ENCODE results near the gene ETNK2.
A peak's percentile ranks its signal among the peaks of the same experiment; 100 is the strongest.

Gene ETNK2

DNA sequence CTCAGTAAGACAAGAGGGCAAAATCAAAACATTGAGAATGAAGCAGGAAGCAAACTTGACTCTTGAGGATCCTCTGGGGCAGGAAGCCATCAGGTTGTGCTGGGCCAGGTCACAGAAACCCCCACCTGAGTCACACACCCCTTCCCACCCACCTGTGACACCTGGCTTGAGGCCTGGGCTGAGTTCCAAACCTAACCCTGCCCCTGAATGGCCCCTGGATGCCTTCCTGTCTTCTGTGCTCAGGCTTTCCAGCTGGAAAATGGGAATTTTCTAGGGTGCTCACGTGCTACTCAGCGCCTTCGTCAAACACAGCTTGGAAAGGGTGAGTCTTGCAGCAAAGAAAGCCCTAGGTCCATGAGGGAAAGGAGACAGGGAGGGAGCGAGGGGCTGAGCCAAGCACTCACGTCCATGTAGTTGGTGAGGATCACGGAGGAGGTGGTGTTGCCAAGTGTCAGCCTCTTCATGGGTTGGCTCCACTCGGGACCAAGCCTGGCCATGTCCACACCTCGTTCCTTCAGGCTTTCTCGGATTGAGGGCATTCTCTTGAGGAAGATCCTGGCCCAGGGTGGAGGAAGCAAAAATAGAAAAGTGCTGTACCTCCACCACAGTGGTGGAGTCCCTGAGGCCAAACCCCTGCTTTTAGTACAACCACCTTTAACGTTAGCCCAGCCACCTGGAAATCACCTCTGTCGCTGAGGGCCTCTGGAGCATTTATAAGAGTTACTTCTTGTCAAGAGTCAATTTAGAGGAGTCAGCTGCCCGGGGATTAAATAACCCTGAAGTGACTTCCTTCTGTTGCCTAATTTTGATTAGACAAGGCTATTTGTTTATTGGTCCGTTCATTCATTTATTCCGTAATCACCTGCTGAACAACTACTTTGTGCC is 10.0 kb upstream of the ETNK2 start:
- TF ChIP-seq SUZ12 (IDR thresholded peaks at IDR 0.05; ENCODE audit: extremely low read depth, insufficient read depth, insufficient read length) (no peak), YY1 (IDR thresholded peaks at IDR 0.05; ENCODE audit: insufficient read depth, insufficient read length) (no peak), ZNF274 (IDR thresholded peaks at IDR 0.05; ENCODE audit: low read depth, low read length) (no peak)
- H3K9me3 ChIP-seq (ENCODE audit: insufficient read depth, low read length) = no peaks in the 10 kb centered on the region
- H3K4me1 ChIP-seq (ENCODE audit: insufficient read depth, insufficient read length) = no peaks in the 10 kb centered on the region
- H3K27me3 ChIP-seq (ENCODE audit: insufficient read depth, insufficient read length) = no peaks in the 10 kb centered on the region
- no peaks in the 10 kb centered on the region for H3K36me3 ChIP-seq (ENCODE audit: insufficient read depth, insufficient read length, low read length)
- H3K9ac ChIP-seq (ENCODE audit: insufficient read length, low read depth) = no peak overlapping the region
- DNase-seq (ENCODE audit: low read depth, low spot score) = no peak
- no peak overlapping the region for H3K4me3 ChIP-seq (ENCODE audit: insufficient read length, low read depth)

DNA sequence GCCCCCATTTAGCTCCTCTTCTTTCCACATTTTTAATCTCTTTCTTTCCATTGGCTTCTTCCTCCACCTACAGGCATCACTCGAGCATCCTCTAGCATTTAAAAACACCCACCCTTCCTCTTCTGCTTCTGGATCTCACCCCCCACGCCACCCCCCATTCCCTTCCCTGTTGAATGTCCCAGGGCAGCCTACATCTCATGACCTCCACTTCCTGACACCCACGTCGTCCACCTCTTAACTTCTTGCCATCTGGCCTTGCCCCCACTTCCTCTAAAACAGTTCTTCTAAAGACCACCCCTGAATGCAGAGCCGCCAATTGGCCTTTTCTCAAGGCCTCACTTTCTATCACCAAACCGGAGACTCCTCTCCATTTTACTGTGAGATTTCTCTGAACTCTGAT is 6.1 kb upstream of the ETNK2 start:
- no peaks in the 10 kb centered on the region for H3K4me1 ChIP-seq (ENCODE audit: insufficient read depth, insufficient read length)
- TF ChIP-seq YY1 (IDR thresholded peaks at IDR 0.05; ENCODE audit: insufficient read depth, insufficient read length) = no peak
- no peak for TF ChIP-seq SUZ12 (IDR thresholded peaks at IDR 0.05; ENCODE audit: extremely low read depth, insufficient read depth, insufficient read length)
- no peak for TF ChIP-seq ZNF274 (IDR thresholded peaks at IDR 0.05; ENCODE audit: low read depth, low read length)
- no peak overlapping the region for H3K4me3 ChIP-seq (ENCODE audit: insufficient read length, low read depth)
- no peaks in the 10 kb centered on the region for H3K36me3 ChIP-seq (ENCODE audit: insufficient read depth, insufficient read length, low read length)
- DNase-seq (ENCODE audit: low read depth, low spot score) = no peak
- no peak overlapping the region for H3K9ac ChIP-seq (ENCODE audit: insufficient read length, low read depth)
- H3K9me3 ChIP-seq (ENCODE audit: insufficient read depth, low read length) = no peaks in the 10 kb centered on the region
- H3K27me3 ChIP-seq (ENCODE audit: insufficient read depth, insufficient read length) = no peaks in the 10 kb centered on the region

DNA sequence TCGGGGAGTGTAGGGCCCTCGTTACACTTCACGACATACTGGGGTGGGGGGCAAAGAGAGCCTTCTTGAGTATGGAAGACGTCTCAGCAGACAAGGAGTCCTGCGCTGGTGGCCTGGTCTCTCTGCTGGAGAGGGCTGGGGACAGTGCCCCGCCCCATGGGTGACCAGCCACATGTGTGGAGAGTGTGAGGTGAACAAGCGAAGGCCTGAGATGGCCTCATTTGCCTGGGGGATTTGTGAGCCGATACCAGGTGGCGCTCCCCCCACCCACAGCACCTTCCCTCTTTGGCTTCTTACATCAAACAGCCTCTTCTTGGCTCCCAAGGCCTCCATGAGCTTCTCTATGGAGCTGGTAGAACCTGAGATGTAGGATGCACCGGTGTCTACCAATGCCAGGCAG is 4.0 kb upstream of the ETNK2 start:
- Histone ChIP-seq H3K9me3 (ENCODE audit: insufficient read depth, low read length) (no peaks in the 10 kb centered on the region), H3K27me3 (ENCODE audit: insufficient read depth, insufficient read length) (no peaks in the 10 kb centered on the region), H3K4me3 (ENCODE audit: insufficient read length, low read depth) (no peak overlapping the region), H3K36me3 (ENCODE audit: insufficient read depth, insufficient read length, low read length) (no peaks in the 10 kb centered on the region), H3K4me1 (ENCODE audit: insufficient read depth, insufficient read length) (peaks cover 5% of the 10 kb centered on the region), H3K9ac (ENCODE audit: insufficient read length, low read depth) (no peak overlapping the region)
- DNase-seq (ENCODE audit: low read depth, low spot score) = no peak
- TF ChIP-seq ZNF274 (IDR thresholded peaks at IDR 0.05; ENCODE audit: low read depth, low read length) = no peak
- no peak for TF ChIP-seq YY1 (IDR thresholded peaks at IDR 0.05; ENCODE audit: insufficient read depth, insufficient read length)
- no peak for TF ChIP-seq SUZ12 (IDR thresholded peaks at IDR 0.05; ENCODE audit: extremely low read depth, insufficient read depth, insufficient read length)

DNA sequence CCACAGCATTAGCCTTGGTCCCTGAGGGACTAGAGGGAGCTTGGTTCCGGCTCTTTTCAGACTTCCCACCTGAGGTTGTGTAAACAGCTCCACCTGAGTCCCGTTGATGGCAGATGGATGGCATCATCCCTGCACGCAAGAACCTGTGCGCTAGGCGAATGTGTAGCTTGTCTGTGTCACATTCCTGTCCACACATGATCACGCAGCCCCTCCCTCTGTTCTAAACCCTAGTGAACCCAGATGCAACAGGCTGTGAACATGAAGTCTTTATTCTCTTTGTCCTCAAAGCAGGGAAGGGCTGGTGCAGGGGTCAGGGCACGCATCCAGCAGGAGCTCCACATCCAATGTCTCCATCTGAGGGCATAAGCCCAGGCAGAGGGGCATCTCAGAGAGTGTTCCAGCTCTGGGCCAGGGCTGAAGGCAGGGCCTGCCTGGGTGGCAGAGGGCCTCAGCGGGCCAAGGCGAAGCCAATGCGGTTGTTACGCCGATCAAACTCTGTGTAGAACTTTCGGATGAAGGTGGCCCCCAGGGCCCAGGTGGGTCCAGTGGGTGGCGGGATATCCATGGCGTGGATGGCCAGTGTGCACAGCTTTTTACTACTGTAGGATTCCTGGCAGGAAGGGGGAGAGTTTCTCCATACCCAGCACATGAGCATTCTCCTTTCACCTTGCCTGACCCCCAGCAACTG is 2.9 kb upstream of the ETNK2 start:
- Histone ChIP-seq H3K9ac (ENCODE audit: insufficient read length, low read depth) (no peak overlapping the region), H3K4me1 (ENCODE audit: insufficient read depth, insufficient read length) (peaks cover 12% of the 10 kb centered on the region), H3K9me3 (ENCODE audit: insufficient read depth, low read length) (no peaks in the 10 kb centered on the region), H3K27me3 (ENCODE audit: insufficient read depth, insufficient read length) (no peaks in the 10 kb centered on the region), H3K4me3 (ENCODE audit: insufficient read length, low read depth) (no peak overlapping the region), H3K36me3 (ENCODE audit: insufficient read depth, insufficient read length, low read length) (no peaks in the 10 kb centered on the region)
- no peak for DNase-seq (ENCODE audit: low read depth, low spot score)
- TF ChIP-seq SUZ12 (IDR thresholded peaks at IDR 0.05; ENCODE audit: extremely low read depth, insufficient read depth, insufficient read length) = no peak
- no peak for TF ChIP-seq YY1 (IDR thresholded peaks at IDR 0.05; ENCODE audit: insufficient read depth, insufficient read length)
- TF ChIP-seq ZNF274 (IDR thresholded peaks at IDR 0.05; ENCODE audit: low read depth, low read length) = no peak

DNA sequence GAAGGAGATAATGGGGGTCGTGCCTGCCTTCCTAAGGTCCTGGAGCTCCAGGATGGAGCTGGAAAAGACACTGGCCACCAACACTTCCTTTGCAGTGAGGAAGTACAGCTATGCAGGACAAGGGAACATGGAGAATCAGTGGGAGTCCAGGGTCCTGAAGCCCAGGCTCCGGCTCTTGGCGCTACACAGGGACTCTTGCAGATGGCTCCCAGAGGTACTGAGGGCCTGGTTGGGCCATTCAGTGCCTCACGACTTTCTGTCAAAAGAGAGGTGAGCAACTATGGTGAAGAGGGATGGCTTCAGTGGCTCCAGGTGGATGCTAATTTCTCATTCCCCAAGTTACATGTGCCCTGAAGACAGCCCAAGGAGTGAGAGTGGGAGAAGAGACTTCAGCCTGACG is 1.8 kb upstream of the ETNK2 start:
- TF ChIP-seq YY1 (IDR thresholded peaks at IDR 0.05; ENCODE audit: insufficient read depth, insufficient read length) (no peak), ZNF274 (IDR thresholded peaks at IDR 0.05; ENCODE audit: low read depth, low read length) (no peak), SUZ12 (IDR thresholded peaks at IDR 0.05; ENCODE audit: extremely low read depth, insufficient read depth, insufficient read length) (no peak)
- no peaks in the 10 kb centered on the region for H3K27me3 ChIP-seq (ENCODE audit: insufficient read depth, insufficient read length)
- no peak for DNase-seq (ENCODE audit: low read depth, low spot score)

DNA sequence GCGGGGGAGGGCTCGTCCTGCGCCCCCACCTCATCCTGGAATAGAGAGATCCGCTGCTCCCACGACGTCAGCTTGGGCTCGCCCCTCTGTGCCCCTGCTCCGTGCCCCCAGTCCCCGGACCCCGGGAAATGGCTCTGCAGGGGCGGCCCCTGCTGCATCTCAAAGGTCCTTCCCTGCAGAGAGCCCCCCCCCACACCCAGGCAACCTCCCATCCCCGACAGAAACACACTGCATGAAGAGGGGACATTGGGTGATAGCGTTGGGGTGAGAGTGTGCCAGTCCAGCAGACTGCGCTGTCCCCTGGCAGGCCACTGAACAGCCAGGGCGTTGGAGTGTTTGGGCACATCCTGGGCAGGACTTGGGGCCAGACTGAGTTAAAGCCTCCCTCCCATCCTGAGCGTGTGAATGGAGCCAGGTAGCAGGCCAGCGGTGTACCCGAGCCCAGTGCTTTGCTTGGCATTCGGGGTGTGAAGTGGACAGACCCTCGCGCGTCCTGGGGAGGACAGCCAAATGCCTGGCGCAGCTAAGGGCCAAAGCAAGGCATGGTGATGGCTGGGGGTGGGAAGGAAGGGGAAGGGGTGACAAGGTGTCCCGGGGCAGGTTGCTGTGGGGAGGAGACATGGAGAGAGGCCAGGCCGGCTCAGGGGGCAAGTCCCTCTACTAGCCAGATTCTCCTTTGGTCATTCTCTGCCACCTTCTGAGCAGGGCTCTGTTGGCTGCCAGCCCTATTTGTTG is 633 bp upstream of the ETNK2 start:
- H3K4me3 ChIP-seq (ENCODE audit: insufficient read length, low read depth) = peak overlapping the region; percentile 61
- no peaks in the 10 kb centered on the region for H3K36me3 ChIP-seq (ENCODE audit: insufficient read depth, insufficient read length, low read length)
- DNase-seq (ENCODE audit: low read depth, low spot score) = no peak
- no peaks in the 10 kb centered on the region for H3K9me3 ChIP-seq (ENCODE audit: insufficient read depth, low read length)
- H3K27me3 ChIP-seq (ENCODE audit: insufficient read depth, insufficient read length) = no peaks in the 10 kb centered on the region
- H3K9ac ChIP-seq (ENCODE audit: insufficient read length, low read depth) = peak overlapping the region; percentile 91
- TF ChIP-seq SUZ12 (IDR thresholded peaks at IDR 0.05; ENCODE audit: extremely low read depth, insufficient read depth, insufficient read length) = no peak
- TF ChIP-seq YY1 (IDR thresholded peaks at IDR 0.05; ENCODE audit: insufficient read depth, insufficient read length) = no peak
- no peak for TF ChIP-seq ZNF274 (IDR thresholded peaks at IDR 0.05; ENCODE audit: low read depth, low read length)
- H3K4me1 ChIP-seq (ENCODE audit: insufficient read depth, insufficient read length) = peaks cover 28% of the 10 kb centered on the region

More for the DNA sequence above, 1.8 kb upstream of the ETNK2 start:
- peaks cover 22% of the 10 kb centered on the region for H3K4me1 ChIP-seq (ENCODE audit: insufficient read depth, insufficient read length)
- no peaks in the 10 kb centered on the region for H3K9me3 ChIP-seq (ENCODE audit: insufficient read depth, low read length)
- no peak overlapping the region for H3K9ac ChIP-seq (ENCODE audit: insufficient read length, low read depth)
- H3K36me3 ChIP-seq (ENCODE audit: insufficient read depth, insufficient read length, low read length) = no peaks in the 10 kb centered on the region
- H3K4me3 ChIP-seq (ENCODE audit: insufficient read length, low read depth) = no peak overlapping the region

Data from NT2/D1 (cell line).